H1 (cell line): ENCODE measurements around the gene ZCCHC9. TPM values are rescaled to one million over a fixed set of nuclear protein-coding genes. Genes with fewer than 3 reads are reported as not detected.

Source experiments
- CTCF ChIA-PET: fragments of 300-600 bp; sonication (Branson Sonifier 250); formaldehyde crosslinking; loops from one replicate; lab custom pipeline; 2021; ENCODE audit not compliant: partially characterized antibody; lab: Charles Lee
- POLR2A ChIA-PET: fragments of 300-600 bp; sonication (Branson Sonifier 250); formaldehyde crosslinking; loops from one replicate; lab custom pipeline; 2021; ENCODE audit warnings: inconsistent platforms; ENCODE audit not compliant: partially characterized antibody; lab: Charles Lee
- DNase-seq, 2 experiments: peaks; one replicate each; pipeline versions ENCODE4 v3.0.0 to v3.0.0-alpha.2; 2010 to 2022; ENCODE audit warnings: low spot score in 2 of 2, low read depth in 1 of 2, mixed read lengths in 1 of 2
- FAIRE-seq: peaks from 2 replicates; lab custom pipeline; 2011; peaks lifted over from hg19 to GRCh38; lab: Jason Lieb, UNC
- H2AFZ ChIP-seq: 2 replicates; pipeline ENCODE4 v1.8.1; 2012; ENCODE audit warnings: low read length, inconsistent platforms
- H2AK5ac ChIP-seq: 2 replicates; pipeline ENCODE4 v1.6.1; 2013; ENCODE audit warnings: low read depth, low read length
- H2BK120ac ChIP-seq: replicated peaks from 2 replicates; pipeline ENCODE3; 2013; ENCODE audit warnings: low read depth, low read length, inconsistent platforms
- H2BK12ac ChIP-seq: 2 replicates; pipeline ENCODE4 v1.6.1; 2013; ENCODE audit warnings: low read depth, low read length
- H2BK15ac ChIP-seq: 2 replicates; pipeline ENCODE4 v1.6.1; 2013; ENCODE audit warnings: low read length
- H2BK20ac ChIP-seq: 2 replicates; pipeline ENCODE4 v1.6.1; 2013; ENCODE audit warnings: low read length
- H2BK5ac ChIP-seq: 2 replicates; pipeline ENCODE4 v1.6.1; 2013; ENCODE audit warnings: low read depth, low read length
- H3K14ac ChIP-seq: 2 replicates; pipeline ENCODE4 v1.6.1; 2013; ENCODE audit warnings: inconsistent platforms; ENCODE audit not compliant: insufficient read length
- H3K18ac ChIP-seq: 2 replicates; pipeline ENCODE4 v1.6.1; 2013; ENCODE audit warnings: low read length; ENCODE audit errors: extremely low read depth
- H3K23ac ChIP-seq: 2 replicates; pipeline ENCODE4 v1.6.1; 2013; ENCODE audit warnings: inconsistent platforms; ENCODE audit not compliant: insufficient read length
- H3K23me2 ChIP-seq: 2 replicates; pipeline ENCODE4 v1.6.1; 2013; ENCODE audit warnings: low read depth, low read length
- H3K27ac ChIP-seq: 2 replicates; pipeline ENCODE4 v1.6.1; 2011; ENCODE audit warnings: low read depth, low read length, inconsistent platforms
- H3K27me3 ChIP-seq, 4 experiments: replicated peaks in 1 of 4; 1 replicate in 1 of 4; 2 replicates in 3 of 4; pipeline versions ENCODE4 v1.6.1 to v1.8.1; 2011 to 2013; ENCODE audit warnings: low read length in 3 of 4, mild to moderate bottlenecking in 3 of 4, inconsistent platforms in 2 of 4, mixed read lengths in 2 of 4, moderate library complexity in 1 of 4; ENCODE audit not compliant: control insufficient read depth in 3 of 4, insufficient read depth in 3 of 4; ENCODE audit errors: extremely low read depth in 1 of 4
- H3K36me3 ChIP-seq, 4 experiments: 2 replicates each; pipeline versions ENCODE4 v1.6.1 to v1.8.1; 2011 to 2013; ENCODE audit warnings: mild to moderate bottlenecking in 4 of 4, low read length in 3 of 4, moderate library complexity in 2 of 4, control low read depth in 1 of 4, inconsistent platforms in 1 of 4; ENCODE audit not compliant: insufficient read depth in 4 of 4, control insufficient read depth in 2 of 4
- H3K4ac ChIP-seq: replicated peaks from 2 replicates; pipeline ENCODE3; 2013; ENCODE audit warnings: low read length, low read depth, mixed read lengths, inconsistent platforms; ENCODE audit not compliant: insufficient read length
- H3K4me1 ChIP-seq, 4 experiments: replicated peaks in 1 of 4; 1 replicate in 1 of 4; 2 replicates in 3 of 4; pipeline versions ENCODE4 v1.6.1 to v1.8.1; 2011 to 2013; ENCODE audit warnings: low read length in 3 of 4, inconsistent platforms in 2 of 4, mixed read lengths in 1 of 4; ENCODE audit not compliant: insufficient read depth in 4 of 4, control insufficient read depth in 3 of 4
- H3K4me2 ChIP-seq, 2 experiments: 2 replicates each; pipeline versions ENCODE4 v1.6.1 to v1.8.1; 2011 to 2013; ENCODE audit warnings: low read depth in 2 of 2, low read length in 2 of 2, control low read depth in 1 of 2, inconsistent platforms in 1 of 2, mild to moderate bottlenecking in 1 of 2; ENCODE audit not compliant: insufficient read depth in 1 of 2
- H3K4me3 ChIP-seq, 4 experiments: fragments of 200-600, 300-600 bp in 1 of 4; sonication (generic), shearing (Covaris generic), sonication (Bioruptor Twin) in 1 of 4; 2 replicates each; pipeline versions ENCODE4 v1.5.1 to v1.8.1; 2011 to 2016; ENCODE audit warnings: low read length in 4 of 4, low read depth in 3 of 4, control low read depth in 2 of 4, inconsistent platforms in 2 of 4, mild to moderate bottlenecking in 2 of 4, mixed read lengths in 1 of 4, moderate library complexity in 1 of 4; ENCODE audit not compliant: insufficient read depth in 2 of 4; ENCODE audit errors: extremely low read depth in 1 of 4
- H3K56ac ChIP-seq: replicated peaks from 2 replicates; pipeline ENCODE3; 2013; ENCODE audit warnings: low read depth, mild to moderate bottlenecking, mixed read lengths, low read length, inconsistent platforms; ENCODE audit not compliant: insufficient read length
- H3K79me1 ChIP-seq: 2 replicates; pipeline ENCODE4 v1.6.1; 2013; ENCODE audit warnings: low read depth, low read length, control low read depth
- H3K79me2 ChIP-seq, 2 experiments: 2 replicates each; pipeline versions ENCODE4 v1.6.1 to v1.8.1; 2012 to 2013; ENCODE audit warnings: low read length in 2 of 2, mild to moderate bottlenecking in 2 of 2, inconsistent platforms in 1 of 2; ENCODE audit not compliant: insufficient read depth in 2 of 2, control insufficient read depth in 1 of 2
- H3K9ac ChIP-seq, 4 experiments: replicated peaks in 1 of 4; 1 replicate in 1 of 4; 2 replicates in 3 of 4; pipeline versions ENCODE4 v1.6.1 to v1.8.1; 2011 to 2013; ENCODE audit warnings: low read depth in 3 of 4, low read length in 3 of 4, control low read depth in 2 of 4, mild to moderate bottlenecking in 2 of 4, moderate library complexity in 2 of 4, inconsistent platforms in 1 of 4; ENCODE audit errors: extremely low read depth in 1 of 4
- H3K9me3 ChIP-seq, 2 experiments: 2 replicates each; pipeline versions ENCODE4 v1.6.1 to v1.8.1; 2012 to 2013; ENCODE audit warnings: mild to moderate bottlenecking in 2 of 2, moderate library complexity in 2 of 2, control low read depth in 1 of 2, inconsistent platforms in 1 of 2, low read depth in 1 of 2, low read length in 1 of 2, mixed read lengths in 1 of 2; ENCODE audit not compliant: insufficient read depth in 2 of 2
- H4K20me1 ChIP-seq, 2 experiments: replicated peaks in 1 of 2; 2 replicates each; pipeline versions ENCODE3 to v1.8.1; 2011 to 2013; ENCODE audit warnings: inconsistent platforms in 2 of 2, low read length in 2 of 2, mild to moderate bottlenecking in 1 of 2; ENCODE audit not compliant: insufficient read depth in 2 of 2, control insufficient read depth in 1 of 2
- H4K5ac ChIP-seq: 2 replicates; pipeline ENCODE4 v1.6.1; 2013; ENCODE audit warnings: low read length, low read depth, mixed read lengths, inconsistent platforms; ENCODE audit not compliant: insufficient read length
- H4K8ac ChIP-seq: 2 replicates; pipeline ENCODE4 v1.8.0; 2013; ENCODE audit warnings: mild to moderate bottlenecking, moderate library complexity, low read length, inconsistent platforms; ENCODE audit not compliant: insufficient read depth; ENCODE audit errors: extremely low read depth
- H4K91ac ChIP-seq: replicated peaks from 2 replicates; pipeline ENCODE3; 2013; ENCODE audit warnings: low read length, mixed read lengths, inconsistent platforms; ENCODE audit not compliant: insufficient read length
- BACH1 ChIP-seq: IDR thresholded peaks from 2 replicates; pipeline ENCODE4 v1.6.1; 2012; ENCODE audit warnings: low read length, improper control_type of control experiment
- CHD1 ChIP-seq: IDR thresholded peaks from 2 replicates; pipeline ENCODE4 v1.6.1; 2012; ENCODE audit warnings: low read depth, low read length, improper control_type of control experiment
- CHD2 ChIP-seq: IDR thresholded peaks from 2 replicates; pipeline ENCODE4 v1.6.1; 2012; ENCODE audit warnings: low read length, improper control_type of control experiment
- EZH2 ChIP-seq: fragments of 200-600 bp; sonication (generic); IDR thresholded peaks from 2 replicates; pipeline ENCODE4 v1.7.1; 2012; ENCODE audit warnings: low read depth, mild to moderate bottlenecking, moderate library complexity, low read length, inconsistent platforms; ENCODE audit not compliant: severe bottlenecking
- SAP30 ChIP-seq: fragments of 300-600 bp; sonication (generic); IDR thresholded peaks from 2 replicates; pipeline ENCODE4 v1.7.1; 2012; ENCODE audit warnings: low read length, moderate library complexity, mild to moderate bottlenecking, inconsistent platforms; ENCODE audit not compliant: insufficient read depth, insufficient replicate concordance
- SIX5 ChIP-seq: IDR thresholded peaks from 2 replicates; pipeline ENCODE4 v1.6.1; 2011; ENCODE audit warnings: mild to moderate bottlenecking, low read depth, low read length
- SRF ChIP-seq: IDR thresholded peaks from 2 replicates; pipeline ENCODE4 v1.6.1; 2011; ENCODE audit warnings: mild to moderate bottlenecking, low read depth, low read length, moderate library complexity
- WGBS, 2 experiments: shearing (Covaris generic) in 1 of 2; methylation state at CpG; one replicate each; pipeline versions ENCODE4 v1.1.6 to v1.1.7; 2013 to 2015; ENCODE audit warnings: low lambda C conversion rate in 2 of 2, mixed read lengths in 2 of 2, inconsistent platforms in 1 of 2, low coverage in 1 of 2, missing lambda C conversion rate in 1 of 2; ENCODE audit not compliant: insufficient replicate concordance in 2 of 2, insufficient coverage in 1 of 2, insufficient read length in 1 of 2; ENCODE audit errors: extremely low coverage in 1 of 2, missing lambda C conversion rate in 1 of 2; 5-methylcytosine and 5-hydroxymethylcytosine counted together
- polyA plus RNA-seq, 7 experiments: library from polyadenylated mRNA; depleted of rRNA in 3 of 7; stranded (reverse) in 5 of 7; unstranded in 2 of 7; fragments of >200 nt in 5 of 7; fragments of 200-250 nt in 2 of 7; gene quantifications; 1 replicate in 5 of 7; 2 replicates in 1 of 7; 4 replicates in 1 of 7; pipeline versions ENCODE4 v1.2.1 to v1.2.3, GENCODE V29; 2011 to 2013; ENCODE audit warnings: missing spikeins in 2 of 7, mixed read lengths in 2 of 7
- total RNA-seq: library from RNA; stranded (reverse); fragmentation: NEBNext Ultra II Directional; extraction: Animal tissue kit (Norgen Biotek cat#: 25700); gene quantifications from 2 replicates; pipeline ENCODE4 v1.2.1, GENCODE V29; 2021

Gene ZCCHC9
- total and polyA plus RNA-seq, 2 of the 8 experiments (the other 6 are each of a cell fraction or from before 2014, with no cell fraction given), result 10.9 to 33.6 TPM

DNA sequence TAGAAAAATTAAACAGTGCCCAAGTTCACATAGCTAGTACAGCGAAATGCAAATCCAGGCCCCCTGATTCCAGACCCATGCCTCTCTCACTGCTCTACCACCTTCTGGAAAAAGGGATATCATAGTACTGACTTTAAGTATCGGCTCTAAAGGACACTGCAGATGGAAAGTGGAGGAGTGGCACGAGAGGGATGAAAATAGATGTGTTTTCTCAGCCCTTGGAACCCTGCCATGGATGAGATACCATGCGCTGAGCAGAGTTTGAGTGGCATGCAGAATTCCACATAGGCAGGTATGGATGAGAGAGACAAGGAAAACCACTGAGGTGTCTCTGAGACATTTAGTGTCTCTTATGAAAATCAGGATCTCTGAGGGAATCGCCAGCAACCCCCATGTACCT, 49.5 kb upstream of the ZCCHC9 start:
- no peak overlapping the region for H3K9ac ChIP-seq
- H4K91ac ChIP-seq, result no peak overlapping the region
- H3K4me1 ChIP-seq, result peaks cover 0 to 7% (median under 1%) of the 10 kb centered on the region in 4 experiments; a peak in 2 of 7 replicates
- peaks cover 2% of the 10 kb centered on the region; the same call in 1 of the 2 replicates for H3K79me1 ChIP-seq
- H2AK5ac ChIP-seq, result no peak overlapping the region
- no peaks in the 10 kb centered on the region for H3K9me3 ChIP-seq
- no peak for DNase-seq
- H2BK15ac ChIP-seq, result no peak overlapping the region
- no peak overlapping the region for H2BK20ac ChIP-seq
- H3K4ac ChIP-seq, result no peak overlapping the region
- no peaks in the 10 kb centered on the region for H3K36me3 ChIP-seq
- no peak overlapping the region for H2AFZ ChIP-seq
- no peak overlapping the region for H3K18ac ChIP-seq
- H2BK5ac ChIP-seq, result no peak overlapping the region
- FAIRE-seq, result no peak
- H3K79me2 ChIP-seq, result no peaks in the 10 kb centered on the region
- WGBS, 2 experiments, result 93% methylated on average over 5 of the region's 5 CpGs; no CpG with 5 or more reads in 1 of the 2 experiments
- CTCF ChIA-PET, result interaction anchor here (1.0 to 1.4 kb wide), 4 partner anchors 13 to 57 kb away, joined by 3 to 4 read pairs (median 4); no protein-coding TSS in a partner anchor
- H3K4me2 ChIP-seq, result no peak overlapping the region
- H4K20me1 ChIP-seq, result peaks cover 0 to 7% of the 10 kb centered on the region in 2 experiments
- TF ChIP-seq EZH2 (no peak), SAP30 (no peak), SIX5 (no peak), CHD1 (no peak), CHD2 (no peak), SRF (no peak), BACH1 (no peak)
- H2BK120ac ChIP-seq, result no peak overlapping the region
- H4K8ac ChIP-seq, result no peak overlapping the region
- no peak overlapping the region for H3K14ac ChIP-seq
- H3K4me3 ChIP-seq, result no peak overlapping the region
- POLR2A ChIA-PET, result interaction anchor here (0.8 kb wide), 1 partner anchor 19 kb away, joined by 4 read pairs; the partner anchor contains the start of gene CKMT2
- H3K23ac ChIP-seq, result no peak overlapping the region
- no peak overlapping the region for H3K27ac ChIP-seq
- no peaks in the 10 kb centered on the region for H3K27me3 ChIP-seq
- no peak overlapping the region for H2BK12ac ChIP-seq
- H4K5ac ChIP-seq, result no peak overlapping the region
- no peak overlapping the region for H3K56ac ChIP-seq
- no peaks in the 10 kb centered on the region; the same call in 1 of the 2 replicates for H3K23me2 ChIP-seq
